HPDE6-E6E7 (cell line): Measurements from ENCODE around the gene PJVK.
"Not testable (repeated sequence)": the region's sequence is repeated elsewhere in the genome, so short reads cannot be mapped to it uniquely, and the experiment has no call there.

Experiments used
- DNase-seq: peaks from one replicate; pipeline ENCODE4 v3.0.0; 2011; ENCODE audit warnings: missing footprints; ENCODE audit errors: extremely low spot score

The PJVK gene, protein sequence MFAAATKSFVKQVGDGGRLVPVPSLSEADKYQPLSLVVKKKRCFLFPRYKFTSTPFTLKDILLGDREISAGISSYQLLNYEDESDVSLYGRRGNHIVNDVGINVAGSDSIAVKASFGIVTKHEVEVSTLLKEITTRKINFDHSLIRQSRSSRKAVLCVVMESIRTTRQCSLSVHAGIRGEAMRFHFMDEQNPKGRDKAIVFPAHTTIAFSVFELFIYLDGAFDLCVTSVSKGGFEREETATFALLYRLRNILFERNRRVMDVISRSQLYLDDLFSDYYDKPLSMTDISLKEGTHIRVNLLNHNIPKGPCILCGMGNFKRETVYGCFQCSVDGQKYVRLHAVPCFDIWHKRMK

DNA sequence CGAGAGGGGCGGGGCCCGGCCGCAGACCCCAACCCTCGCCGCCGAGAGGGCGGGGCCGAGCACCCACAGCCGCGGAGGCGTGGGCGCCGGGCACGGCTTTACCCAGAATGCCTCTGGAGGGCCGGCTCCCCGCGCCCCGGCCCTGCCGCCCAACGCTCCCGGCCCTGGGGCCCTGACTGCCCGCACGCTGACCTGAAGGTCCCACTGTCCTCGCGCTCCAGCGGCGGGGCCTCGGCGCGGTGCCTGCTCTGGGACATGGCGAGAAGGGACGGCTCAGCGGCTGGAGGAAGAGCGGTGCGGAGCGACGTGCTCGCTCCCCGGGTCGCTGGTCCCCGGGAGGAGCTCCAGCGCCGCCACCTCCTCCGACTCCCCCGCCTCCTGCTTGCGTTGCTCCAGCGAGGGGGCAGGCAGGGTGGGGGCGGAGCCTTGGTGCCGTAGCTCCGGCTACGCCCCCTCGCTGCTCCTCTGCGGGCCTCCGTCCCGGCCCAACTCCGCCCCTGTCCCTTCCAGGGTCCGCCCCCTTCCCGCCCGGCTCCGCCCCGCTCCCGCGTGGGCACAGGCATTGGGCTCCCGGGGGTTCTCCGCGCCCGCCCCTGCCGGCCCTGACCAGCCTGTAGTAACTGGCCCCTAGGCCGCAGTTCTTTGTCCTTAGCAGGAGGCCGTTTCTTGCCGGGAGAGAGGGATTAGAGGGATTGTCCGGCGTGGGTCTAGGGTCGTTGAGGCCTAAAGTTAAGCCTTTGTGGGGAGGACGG, at the start of gene PJVK, which contains the start of gene PRKRA:
TSS of gene PJVK (plus strand) at position 605 of the 752 bp plus-strand sequence. CDS start 2,032 bp downstream, outside the sequence.
TSS of gene PRKRA (minus strand) at position 402 of the 752 bp plus-strand sequence. CDS start at position 257, 145 bp downstream.
- DNase-seq = peak; percentile 91

DNA sequence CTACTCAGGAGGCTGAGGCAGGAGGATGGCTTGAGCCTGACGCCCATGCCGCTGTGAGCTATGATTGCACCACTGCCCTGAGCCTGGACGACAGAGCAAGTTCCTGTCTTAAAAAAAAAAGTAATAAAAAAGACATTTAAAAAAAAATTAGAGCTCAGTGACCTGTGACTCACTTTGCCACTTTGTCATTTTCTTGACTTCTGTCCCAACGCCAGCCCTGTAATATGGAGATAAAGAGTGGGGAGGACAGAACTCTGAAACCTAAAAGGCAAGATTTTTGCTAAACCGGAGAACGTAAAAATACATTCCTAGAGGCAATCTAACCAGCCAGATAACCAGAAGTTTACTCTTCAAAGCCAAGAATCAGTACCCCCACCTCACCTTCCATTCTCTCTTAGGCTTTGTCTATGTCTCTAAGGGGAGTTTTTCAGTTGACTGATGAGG, 49.2 kb upstream of the PJVK start:
- DNase-seq = no peak

DNA sequence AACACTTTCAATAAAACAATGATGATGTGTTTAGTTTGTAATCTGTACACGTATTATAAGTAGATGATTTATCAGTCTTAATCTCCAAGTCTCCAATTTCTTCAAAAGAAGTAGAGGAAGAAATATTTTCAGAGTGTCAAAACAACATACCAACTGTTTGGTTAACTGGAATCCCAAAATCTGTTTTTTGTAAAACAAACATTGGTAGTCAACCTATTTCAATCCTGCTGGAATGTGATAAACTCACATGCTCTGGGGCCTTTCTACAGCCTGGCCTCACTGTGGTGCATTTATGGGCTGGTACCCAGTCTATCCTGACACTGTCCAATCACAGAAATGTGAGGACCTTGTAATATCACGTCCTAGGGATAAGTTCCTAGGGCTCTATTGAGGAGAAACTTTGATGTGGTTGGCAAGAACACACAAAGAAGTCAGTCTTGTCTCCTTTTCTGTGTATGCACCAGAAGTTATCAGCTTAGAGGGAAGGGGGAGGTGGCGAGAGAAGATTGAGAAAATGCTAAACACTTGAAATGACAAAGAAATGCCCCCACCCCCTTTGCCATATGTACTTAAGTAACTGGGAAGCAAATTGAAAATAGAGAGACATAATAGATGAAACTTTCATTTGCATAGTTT, 47.4 kb upstream of the PJVK start:
- DNase-seq = no peak

DNA sequence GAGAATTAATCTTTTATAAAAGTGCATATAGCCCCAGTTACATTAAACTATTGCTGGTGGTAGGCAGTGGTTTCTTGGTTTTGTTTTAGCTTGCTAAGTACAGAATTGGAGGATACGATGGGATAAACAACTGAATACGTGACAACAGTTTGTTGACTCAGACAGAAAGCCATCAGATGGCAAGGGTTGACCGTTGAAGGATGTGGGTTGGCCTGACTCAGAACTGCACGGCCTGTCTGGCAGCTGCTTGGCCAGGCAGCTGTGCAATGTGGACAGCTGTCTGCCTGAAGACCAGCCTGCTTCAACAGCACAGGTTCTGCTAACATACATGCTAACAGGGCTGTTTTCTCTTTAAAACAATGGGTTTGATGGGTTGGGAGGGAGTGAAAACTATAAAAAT, 46.8 kb upstream of the PJVK start:
- DNase-seq = peak; percentile 36

DNA sequence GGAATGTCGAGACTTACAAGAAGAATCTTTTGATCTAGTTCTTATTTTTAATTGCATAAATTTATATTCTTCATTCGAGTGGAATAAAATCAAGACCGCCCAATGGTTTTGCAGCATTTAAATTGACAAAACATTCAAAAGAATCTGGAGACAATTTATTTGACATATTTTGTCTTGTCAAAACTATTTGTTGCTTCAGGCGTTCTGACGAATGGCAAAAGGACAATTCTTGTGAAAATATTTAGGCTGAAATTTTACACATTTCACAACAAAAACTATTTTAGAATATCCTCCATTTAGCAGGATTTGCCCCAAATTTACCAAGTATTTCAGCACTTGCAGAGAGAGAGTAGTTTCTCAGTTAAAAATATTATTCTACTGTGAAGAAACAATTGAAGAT, 41.9 kb upstream of the PJVK start:
- DNase-seq = no peak

DNA sequence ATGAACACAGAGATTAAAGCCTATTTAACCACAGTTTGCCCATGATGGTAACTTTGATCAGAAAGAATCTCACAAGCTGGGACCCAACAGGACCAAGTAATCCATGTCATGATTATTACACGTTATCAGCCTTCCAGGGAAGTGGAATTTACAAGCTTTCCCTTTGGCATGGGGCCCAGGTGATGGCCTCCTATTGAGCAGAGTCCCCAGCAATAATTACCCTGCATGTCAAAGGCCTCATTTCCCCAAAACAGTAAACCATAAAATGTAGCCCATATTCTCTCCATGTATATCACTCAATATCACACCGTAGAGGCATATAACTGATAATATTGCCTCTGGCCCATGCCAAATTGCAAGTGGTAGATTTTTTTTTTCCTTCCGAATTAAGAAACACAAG, 39.1 kb upstream of the PJVK start:
- DNase-seq = no peak

DNA sequence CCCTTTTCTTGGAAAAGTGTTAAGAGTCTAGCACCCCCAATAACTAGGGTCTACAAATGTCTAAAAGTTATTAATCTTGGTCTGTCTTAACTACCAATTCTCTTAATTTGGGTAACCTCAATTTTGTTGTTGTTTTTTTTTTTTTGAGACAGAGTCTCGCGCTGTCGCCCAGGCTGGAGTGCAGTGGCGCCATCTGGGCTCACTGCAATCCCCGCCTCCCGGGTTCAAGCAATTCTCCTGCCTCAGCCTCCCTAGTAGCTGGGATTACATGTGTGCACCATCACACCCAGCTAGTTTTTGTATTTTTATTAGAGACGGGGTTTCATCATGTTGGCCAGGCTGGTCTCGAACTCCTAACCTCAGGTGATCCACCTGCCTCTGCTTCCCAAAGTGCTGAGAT, 38.7 kb upstream of the PJVK start:
- not testable (repeated sequence) for DNase-seq

DNA sequence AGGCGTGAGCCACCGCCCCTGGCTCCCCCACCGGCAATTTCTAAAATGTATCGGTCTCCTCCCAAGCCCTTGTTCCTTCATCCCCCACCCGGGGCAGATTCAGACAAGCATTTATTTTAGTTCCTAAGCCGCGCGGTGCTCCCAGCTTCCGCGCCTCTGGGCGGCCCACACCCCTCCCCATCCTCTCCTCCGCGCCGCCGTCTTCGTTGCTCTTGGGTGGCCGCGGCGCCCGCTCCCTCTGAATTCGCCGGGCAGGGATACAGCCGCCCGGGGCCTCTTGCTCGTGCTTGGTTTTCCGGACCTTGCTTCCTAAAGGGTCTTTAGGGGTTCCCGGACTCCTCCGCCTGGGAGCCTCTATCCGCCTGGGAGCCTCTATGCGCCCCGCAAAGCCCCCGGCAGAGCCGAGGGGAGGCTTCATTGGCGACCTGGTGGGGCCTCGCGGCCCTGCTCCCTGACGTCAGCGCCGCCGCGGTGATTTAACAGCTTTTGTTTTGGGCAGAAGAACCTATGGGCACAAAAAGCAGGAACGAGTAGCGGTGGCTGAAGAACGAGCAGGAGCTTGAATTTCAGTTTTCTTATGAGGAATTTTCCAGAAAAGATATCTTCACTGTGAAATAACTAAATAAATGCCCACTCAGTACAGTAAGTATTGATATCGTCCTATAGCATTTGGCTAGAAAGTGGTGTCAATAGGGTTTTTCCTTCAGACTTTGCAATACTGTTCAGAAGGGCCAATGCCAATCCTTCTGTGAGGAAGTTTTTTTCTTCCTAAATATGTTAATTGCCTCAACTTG, 37.5 kb upstream of the PJVK start:
- DNase-seq = peak; percentile 51

DNA sequence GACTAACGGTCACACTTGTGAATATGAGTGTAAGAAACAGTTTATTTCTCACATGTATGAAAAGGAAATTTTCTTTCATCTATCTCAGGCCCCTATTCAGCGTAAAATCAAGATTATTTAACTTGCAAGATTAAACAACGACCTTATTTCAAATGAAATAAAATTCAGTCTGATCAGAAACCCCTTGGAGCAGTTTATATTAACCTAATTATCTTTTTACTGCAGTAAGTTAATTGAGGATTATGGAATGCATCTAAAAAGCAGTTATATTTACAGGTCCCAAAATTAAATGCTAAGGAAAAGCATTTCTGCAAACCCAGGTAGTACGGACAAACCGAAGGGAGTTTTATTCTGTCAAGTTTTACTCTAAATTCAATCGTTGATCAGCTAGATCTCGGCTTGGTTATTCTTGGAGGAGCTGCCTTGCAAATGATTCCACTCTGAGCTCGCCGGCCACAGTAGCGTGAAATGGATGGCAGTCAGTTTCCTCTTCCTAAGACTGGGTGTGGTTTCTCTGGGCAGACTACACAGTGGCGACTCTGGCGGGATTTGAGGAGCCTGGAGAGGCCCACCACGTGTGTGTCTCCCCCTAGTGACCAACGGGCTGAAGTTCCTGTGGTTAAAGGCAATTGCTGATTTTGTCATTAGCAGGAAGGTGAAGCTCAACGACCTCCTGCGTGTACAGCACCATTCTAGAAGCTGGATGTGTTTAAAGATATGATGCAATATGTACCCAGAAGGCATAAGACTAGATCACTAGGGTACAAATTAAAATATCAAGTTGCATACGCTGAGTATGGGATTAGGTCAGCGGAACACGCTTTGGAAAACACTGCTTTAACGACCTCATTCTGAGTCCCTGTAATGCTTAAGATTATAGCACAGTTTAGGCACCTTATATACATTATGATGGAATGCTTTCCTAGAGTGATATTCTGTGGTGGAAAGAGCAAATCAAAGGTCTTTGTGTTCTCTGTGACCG, 36.6 kb upstream of the PJVK start:
- DNase-seq = peak; percentile 79

DNA sequence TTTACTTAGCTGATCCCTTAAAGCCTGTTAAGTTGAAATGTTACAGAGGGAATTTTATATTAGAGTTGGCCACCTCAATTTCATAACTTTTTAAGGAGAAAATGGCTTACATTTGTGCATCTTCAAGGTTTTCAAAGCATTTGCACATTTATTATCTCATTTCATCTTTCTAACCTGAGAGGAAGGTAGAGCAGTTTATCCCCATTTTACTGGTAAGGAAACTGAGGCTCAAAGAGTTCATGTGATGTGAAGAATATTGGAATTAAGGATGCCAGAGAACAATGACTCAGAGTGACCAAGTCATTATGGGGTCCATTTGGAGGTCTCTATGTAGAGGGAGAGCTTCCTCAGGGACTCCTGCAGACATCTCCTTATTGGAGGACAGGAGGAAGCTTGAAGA, 35.2 kb upstream of the PJVK start:
- DNase-seq = no peak

DNA sequence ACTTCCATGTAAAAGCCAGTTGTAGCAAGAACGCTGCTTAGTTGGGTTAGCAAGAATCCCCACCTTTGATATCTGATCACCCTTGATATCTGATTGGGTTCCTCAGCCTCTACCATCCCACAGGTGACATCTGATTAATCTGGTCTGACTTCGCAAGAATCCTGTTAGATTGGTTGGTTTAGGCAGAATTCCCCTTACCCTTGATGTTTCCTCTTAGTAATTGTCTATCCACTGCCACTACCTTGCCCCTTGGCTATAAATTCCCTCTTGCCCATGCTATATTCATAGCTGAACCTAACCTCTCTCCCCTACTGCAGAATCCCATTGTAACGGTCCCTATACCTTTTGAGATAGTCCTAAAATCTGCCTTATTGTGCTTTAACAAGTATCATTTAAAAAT, 33.3 kb upstream of the PJVK start:
- no peak for DNase-seq

DNA sequence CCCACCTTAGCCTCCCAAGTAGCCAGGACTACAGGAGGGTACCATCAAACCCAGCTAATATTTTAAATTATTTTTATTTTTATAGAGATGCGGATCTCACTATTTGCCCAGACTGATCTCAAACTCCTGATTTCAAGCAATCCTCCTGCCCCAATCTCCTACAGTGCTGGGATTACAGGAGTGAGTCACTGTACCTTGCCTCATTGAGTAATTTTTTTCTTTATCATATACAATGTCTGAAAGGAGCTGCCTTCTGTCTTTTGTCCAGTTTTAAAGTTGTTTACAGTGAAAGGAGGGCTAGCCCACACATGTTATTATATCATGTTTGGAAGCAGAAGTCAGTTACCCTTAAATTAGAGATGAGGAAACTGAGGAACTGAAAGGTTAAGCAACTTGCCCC, 32.8 kb upstream of the PJVK start:
- DNase-seq = peak; percentile 20

DNA sequence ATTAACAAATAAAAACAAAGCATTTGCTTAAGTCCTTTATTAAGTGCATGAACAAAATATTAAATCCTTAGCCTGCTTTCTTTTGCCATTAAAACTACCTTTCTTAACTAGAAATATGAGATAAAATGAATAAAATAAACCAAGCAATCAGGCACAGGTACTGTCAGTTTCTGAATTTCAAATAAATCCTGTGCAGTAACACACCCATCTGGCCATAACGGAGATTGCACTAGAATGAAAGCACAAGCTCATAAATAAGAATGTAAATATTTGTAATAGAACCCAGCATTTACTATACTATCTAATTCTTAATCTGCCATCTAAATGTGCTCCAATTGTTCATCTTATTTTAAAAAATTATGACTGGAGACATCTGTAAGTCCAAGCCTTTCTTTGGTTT, 32.1 kb upstream of the PJVK start:
- no peak for DNase-seq

DNA sequence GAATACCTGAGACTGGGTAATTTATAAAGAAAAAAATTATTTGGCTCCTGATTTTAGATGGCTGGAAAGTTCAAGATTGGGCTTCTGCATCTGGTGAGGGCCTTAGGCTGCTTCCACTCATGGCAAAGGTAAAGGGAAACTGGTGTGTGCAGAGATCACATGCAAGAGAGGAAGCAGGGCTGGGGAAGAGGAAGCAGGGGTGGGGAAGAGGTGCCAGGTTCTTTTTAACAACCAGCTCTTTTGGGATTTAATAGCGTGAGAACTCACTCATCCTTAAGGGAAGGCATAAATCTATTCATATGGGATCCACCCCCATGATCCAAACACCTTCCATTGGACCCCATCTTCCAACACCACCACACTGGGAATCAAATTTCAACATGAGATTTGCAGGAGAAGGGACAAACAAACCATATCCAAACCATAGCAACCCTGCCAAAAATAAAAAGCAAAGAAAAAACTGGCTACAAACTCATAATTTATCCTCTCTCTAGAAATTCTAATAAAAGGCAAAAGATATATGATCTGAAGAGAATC, 30.6 kb upstream of the PJVK start:
- DNase-seq = no peak

DNA sequence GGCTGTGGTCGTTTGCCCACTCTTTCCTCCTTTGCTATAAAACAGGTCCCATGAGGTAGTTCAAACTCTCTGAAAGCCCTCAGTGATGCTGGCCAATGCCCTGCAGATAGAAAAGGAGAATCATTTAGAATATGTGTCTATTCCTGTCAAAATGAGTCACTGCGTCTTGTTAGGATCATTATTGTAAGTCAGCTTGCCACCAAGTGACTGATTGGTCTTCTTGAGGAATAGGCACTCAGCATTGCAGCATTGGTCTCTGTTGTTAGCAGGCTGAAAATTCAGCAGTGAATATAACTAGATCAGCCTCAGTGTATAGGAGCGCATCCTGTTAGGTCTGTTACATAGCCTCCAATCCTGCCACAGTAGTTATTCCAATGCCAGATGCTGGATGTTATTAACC, 29.1 kb upstream of the PJVK start:
- DNase-seq = no peak

DNA sequence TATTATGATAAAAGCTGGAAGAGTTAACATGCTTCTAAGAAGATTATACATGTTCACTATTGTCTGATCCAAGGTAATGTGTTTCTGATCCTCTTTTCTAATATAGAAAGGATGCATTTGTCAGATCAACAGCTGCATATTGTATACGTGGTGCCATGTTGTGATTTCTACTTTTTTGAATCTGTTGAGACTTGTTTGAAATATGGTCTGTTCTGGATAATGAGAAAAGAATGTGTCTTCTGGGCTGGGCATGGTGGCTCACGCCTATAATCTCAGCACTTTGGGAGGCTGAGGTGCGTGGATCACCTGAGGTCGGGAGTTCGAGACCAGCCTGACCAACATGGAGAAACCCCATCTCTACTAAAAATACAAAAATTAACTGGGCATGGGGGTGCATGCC, 27.4 kb upstream of the PJVK start:
- DNase-seq = not testable (repeated sequence)

DNA sequence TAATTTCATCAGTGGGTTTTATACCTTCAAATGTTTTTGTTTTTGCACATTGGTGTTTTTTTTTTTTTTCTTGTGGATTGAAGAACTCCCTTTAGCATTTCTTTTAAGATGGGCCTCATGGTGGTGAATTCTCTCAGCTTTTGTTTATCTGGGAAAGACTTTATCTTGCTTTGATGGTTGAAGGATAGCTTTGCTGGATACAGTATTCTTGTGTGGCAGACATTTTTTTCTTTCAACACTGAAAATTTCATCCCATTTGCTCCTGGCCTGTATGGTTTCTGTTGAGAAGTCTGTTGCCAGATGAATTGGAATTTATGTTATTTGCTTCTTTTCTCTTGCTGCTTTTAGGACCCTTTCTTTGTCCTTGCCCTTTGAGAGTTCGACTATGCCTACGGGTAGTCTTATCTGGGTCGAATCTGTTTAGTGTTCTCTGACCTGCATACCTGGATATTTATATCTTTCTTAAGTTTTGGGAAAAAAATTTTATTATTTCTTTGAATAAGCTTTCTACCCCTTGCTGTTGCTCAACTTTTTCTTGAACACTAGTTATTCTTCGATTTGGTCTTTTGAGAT, 25.8 kb upstream of the PJVK start:
- DNase-seq = no peak

DNA sequence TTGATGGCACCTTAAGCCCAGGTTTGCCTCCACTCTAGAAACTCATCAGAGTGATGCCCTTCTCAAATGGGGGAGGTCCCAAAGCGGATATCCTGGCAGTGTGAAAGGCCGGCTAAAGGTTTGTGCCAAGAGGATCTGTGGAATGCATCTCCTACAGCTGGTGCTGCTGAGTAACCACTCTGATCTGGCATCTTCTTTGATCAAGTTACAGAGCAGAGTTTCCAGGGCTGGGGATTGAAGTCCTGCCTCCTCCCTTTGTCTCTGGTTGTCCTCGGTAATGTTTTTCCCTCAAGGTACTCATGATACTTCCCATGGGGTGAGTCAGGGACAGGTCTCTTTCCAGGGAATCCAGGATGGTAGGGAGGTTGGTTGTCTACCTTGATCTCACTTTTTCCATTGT, 24.8 kb upstream of the PJVK start:
- DNase-seq = no peak

DNA sequence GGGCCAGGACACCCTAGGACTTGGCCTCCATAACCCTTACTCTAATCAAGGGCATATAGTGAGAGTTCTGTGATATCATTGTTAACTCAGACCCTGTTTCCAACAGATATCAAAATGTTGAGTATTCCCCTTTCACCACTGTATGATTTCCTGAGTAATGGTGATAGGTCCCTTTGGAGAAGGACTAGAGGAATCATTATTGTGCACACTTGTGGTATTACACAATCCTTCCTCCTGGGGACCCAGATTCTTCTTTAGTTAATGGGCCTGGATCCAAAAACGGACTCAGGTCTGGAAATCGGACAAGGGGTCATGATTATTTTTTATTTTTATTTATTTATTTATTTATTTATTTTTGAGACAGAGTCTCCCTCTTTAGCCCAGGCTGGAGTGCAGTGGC, 23.7 kb upstream of the PJVK start:
- DNase-seq = no peak

DNA sequence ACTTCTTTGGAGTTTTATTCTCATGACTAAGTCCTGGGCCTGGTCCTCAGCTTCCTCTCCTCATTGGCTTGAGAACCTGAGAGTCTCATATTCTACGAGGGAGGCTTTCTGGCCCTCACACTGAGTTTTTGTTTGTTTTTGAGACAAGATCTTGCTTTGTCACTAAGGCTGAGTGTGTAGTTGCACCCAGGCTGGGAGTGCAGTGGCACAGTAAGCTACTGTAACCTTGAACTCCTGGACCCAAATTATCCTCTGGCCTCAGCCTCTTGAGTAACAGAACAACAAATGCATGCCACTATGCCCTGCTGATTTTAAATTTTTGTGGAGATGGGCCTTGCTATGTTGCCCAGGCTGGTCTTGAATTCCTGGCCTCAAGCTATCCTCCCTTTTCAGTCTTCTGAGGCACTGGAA, 22.8 kb upstream of the PJVK start:
- no peak for DNase-seq
